Measurements from ENCODE around the gene TLE5.

The TLE5 gene

GRCh38 chr19:3082331-3082730 lies 20.0 kb upstream of the TLE5 start:
- H3K36me3 Mint-ChIP-seq: no peaks in the 10 kb centered on the region
- no peak for ATAC-seq (replicated peaks)
- H3K4me3 Mint-ChIP-seq: no peak overlapping the region
- H3K4me1 Mint-ChIP-seq: no peaks in the 10 kb centered on the region
- DNase-seq: no peak
- no peaks in the 10 kb centered on the region for H3K9me3 Mint-ChIP-seq
- H3K27ac Mint-ChIP-seq: no peak overlapping the region
- no peaks in the 10 kb centered on the region for H3K27me3 Mint-ChIP-seq

DNA sequence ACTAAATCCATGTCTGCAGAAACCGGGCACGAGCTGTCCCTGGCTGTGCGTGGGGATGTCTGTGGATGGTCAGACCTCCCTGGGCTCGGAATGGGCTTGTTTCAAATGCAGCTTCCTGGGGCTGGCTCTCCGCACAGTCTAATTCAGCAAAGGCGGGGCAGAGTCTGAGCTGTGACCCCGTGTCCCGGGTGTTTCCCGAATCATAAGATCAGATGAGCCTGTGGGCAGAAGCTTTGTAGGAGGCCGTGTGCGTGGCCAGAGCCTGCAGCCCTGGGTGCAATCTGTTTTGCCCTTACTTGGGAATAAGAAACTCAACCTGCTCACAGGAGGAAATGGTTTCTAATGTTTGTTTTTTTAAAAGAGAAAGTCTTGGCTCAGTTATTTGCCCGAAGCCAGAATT lies 18.0 kb upstream of the TLE5 start:
- H3K9me3 Mint-ChIP-seq: no peaks in the 10 kb centered on the region
- H3K36me3 Mint-ChIP-seq: no peaks in the 10 kb centered on the region
- no peak overlapping the region for H3K27ac Mint-ChIP-seq
- DNase-seq: no peak
- H3K27me3 Mint-ChIP-seq: no peaks in the 10 kb centered on the region
- no peak for ATAC-seq (replicated peaks)
- H3K4me1 Mint-ChIP-seq: peaks cover 8 to 13% of the 10 kb centered on the region in 2 donors
- H3K4me3 Mint-ChIP-seq: no peak overlapping the region

GRCh38 chr19:3079578-3079977 lies 17.3 kb upstream of the TLE5 start:
- Mint-ChIP-seq H3K9me3 (no peaks in the 10 kb centered on the region), H3K27ac (no peak overlapping the region), H3K4me3 (no peak overlapping the region), H3K36me3 (no peaks in the 10 kb centered on the region), H3K27me3 (no peaks in the 10 kb centered on the region), H3K4me1 (peaks cover 8 to 15% of the 10 kb centered on the region in 2 donors)
- DNase-seq (no peak), ATAC-seq (replicated peaks) (no peak)

GRCh38 chr19:3075605-3076431 lies 13.5 kb upstream of the TLE5 start:
- H3K27me3 Mint-ChIP-seq: no peaks in the 10 kb centered on the region
- peak overlapping the region; percentile 79 for H3K27ac Mint-ChIP-seq
- peaks cover 8 to 15% of the 10 kb centered on the region in 2 donors for H3K4me1 Mint-ChIP-seq
- no peaks in the 10 kb centered on the region for H3K36me3 Mint-ChIP-seq
- peak; percentile 45 for DNase-seq
- ATAC-seq (replicated peaks): peak; percentile 84 to 87
- peak overlapping the region; percentile 31 to 46 for H3K4me3 Mint-ChIP-seq
- no peaks in the 10 kb centered on the region for H3K9me3 Mint-ChIP-seq

DNA sequence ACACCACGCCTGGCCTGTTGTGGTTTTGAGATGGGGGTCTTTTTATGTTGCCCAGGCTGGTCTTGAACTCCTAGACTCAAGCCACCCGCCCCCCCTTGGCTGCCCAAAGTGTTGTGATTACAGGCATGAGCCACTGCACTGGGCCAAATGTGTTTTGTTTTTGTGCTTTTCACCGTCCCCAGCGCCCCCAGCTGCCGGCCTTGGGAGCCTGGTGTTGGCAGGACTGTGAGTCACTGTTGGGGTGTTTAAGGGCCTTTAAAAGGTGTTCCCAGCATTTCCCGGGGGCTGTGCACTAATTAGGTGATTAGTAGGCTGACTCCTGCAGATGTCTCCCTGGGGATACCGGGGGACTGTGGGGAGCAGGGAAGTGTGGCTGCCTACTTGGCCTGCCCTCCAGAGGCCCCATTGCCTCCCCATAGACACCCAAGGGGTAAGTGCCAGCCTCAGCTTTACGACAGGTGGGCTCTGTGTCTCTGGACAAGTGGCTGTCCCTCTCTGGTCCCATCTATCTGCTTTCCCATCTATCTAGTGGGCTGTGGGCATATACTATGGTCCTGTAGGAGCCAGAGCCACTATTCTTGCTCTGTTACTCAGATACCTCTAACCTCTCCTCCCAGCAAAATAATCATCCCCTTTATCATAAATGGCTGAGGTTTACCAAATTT lies 11.8 kb upstream of the TLE5 start:
- Mint-ChIP-seq H3K27ac (no peak overlapping the region), H3K4me3 (no peak overlapping the region), H3K9me3 (no peaks in the 10 kb centered on the region), H3K27me3 (no peaks in the 10 kb centered on the region), H3K4me1 (peaks cover 8 to 19% of the 10 kb centered on the region in 2 donors), H3K36me3 (no peaks in the 10 kb centered on the region)
- no peak for DNase-seq
- no peak for ATAC-seq (replicated peaks)

DNA sequence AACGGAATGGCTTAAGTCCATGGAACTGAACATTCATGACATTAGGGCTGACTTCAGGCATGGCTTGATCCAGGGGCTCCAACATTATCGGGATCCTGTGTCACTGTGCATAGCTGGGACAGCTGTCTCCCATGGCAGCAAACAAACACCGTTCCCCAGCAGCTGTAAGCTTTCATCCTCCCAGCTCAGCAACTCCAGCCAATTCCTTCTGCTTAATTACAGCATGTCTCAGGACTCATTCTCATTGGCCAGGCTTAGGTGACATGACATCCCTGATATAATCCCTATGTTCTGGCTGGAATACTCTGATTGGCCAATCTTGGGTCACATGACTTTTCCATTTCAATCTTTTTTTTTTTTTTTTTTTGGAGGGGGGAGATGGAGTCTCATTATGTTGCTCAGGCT lies 10.9 kb upstream of the TLE5 start:
- Mint-ChIP-seq H3K4me1 (peaks cover 8 to 23% of the 10 kb centered on the region in 2 donors), H3K4me3 (no peak overlapping the region), H3K27ac (no peak overlapping the region), H3K9me3 (no peaks in the 10 kb centered on the region), H3K36me3 (no peaks in the 10 kb centered on the region), H3K27me3 (no peaks in the 10 kb centered on the region)
- ATAC-seq (replicated peaks): no peak
- no peak for DNase-seq

DNA sequence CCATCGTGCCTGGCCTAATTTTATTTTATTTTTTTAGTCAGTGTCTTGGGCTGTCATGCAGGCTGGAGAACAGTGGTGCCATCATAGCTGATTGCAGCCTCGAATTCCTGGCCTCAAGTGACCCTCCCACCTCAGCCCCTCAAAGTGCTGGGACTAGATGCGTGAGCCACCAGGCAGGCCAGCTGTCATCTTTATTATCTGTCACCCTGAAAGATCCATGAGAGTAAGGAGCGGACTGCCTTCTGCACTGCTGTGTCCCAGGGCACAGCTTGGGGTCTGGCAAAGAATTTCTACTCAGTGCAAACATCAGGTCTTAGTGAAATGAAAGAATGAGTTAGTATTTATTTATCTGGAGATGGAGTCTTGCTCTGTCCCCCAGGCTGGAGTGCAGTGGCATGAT lies 9.5 kb upstream of the TLE5 start:
- DNase-seq (no peak), ATAC-seq (replicated peaks) (no peak)
- peaks cover 15 to 36% of the 10 kb centered on the region in 2 donors for H3K4me1 Mint-ChIP-seq
- H3K27me3 Mint-ChIP-seq: no peaks in the 10 kb centered on the region
- H3K36me3 Mint-ChIP-seq: no peaks in the 10 kb centered on the region
- H3K27ac Mint-ChIP-seq: no peak overlapping the region
- H3K9me3 Mint-ChIP-seq: no peaks in the 10 kb centered on the region
- no peak overlapping the region for H3K4me3 Mint-ChIP-seq

- H3K27me3 Mint-ChIP-seq: no peaks in the 10 kb centered on the region
- peak overlapping the region; percentile 44 for H3K27ac Mint-ChIP-seq
- ATAC-seq (replicated peaks) (no peak), DNase-seq (no peak)
- H3K9me3 Mint-ChIP-seq: no peaks in the 10 kb centered on the region
- peaks cover 22 to 58% of the 10 kb centered on the region in 2 donors for H3K4me1 Mint-ChIP-seq
- H3K4me3 Mint-ChIP-seq: no peak overlapping the region
- H3K36me3 Mint-ChIP-seq: no peaks in the 10 kb centered on the region
These were observed 5.8 kb upstream of the TLE5 start for GRCh38 chr19:3068071-3068470.

DNA sequence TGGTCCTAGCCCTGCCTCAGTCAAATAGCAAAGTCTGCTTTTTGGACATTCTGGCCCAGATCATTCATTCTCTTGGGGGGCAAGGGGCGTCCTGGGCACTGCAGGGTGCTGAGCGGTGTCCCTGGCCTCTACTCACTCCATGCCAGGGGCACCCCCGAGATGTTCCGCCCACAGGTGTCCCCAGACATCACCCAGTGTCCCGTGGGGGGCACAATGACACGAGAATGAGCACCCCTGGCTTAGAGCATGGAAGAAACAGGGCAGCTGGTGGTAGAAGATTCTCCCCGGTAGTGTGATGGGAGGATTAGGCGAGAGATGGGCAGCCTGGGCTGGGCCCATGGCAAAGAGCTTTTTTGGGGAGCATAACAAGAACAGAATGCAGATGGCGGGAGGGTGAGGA lies 5.3 kb upstream of the TLE5 start:
- Mint-ChIP-seq H3K9me3 (no peaks in the 10 kb centered on the region), H3K36me3 (no peaks in the 10 kb centered on the region), H3K27me3 (no peaks in the 10 kb centered on the region), H3K27ac (peak overlapping the region; percentile 66), H3K4me1 (peaks cover 25 to 63% of the 10 kb centered on the region in 2 donors), H3K4me3 (no peak overlapping the region)
- DNase-seq: no peak
- no peak for ATAC-seq (replicated peaks)

DNA sequence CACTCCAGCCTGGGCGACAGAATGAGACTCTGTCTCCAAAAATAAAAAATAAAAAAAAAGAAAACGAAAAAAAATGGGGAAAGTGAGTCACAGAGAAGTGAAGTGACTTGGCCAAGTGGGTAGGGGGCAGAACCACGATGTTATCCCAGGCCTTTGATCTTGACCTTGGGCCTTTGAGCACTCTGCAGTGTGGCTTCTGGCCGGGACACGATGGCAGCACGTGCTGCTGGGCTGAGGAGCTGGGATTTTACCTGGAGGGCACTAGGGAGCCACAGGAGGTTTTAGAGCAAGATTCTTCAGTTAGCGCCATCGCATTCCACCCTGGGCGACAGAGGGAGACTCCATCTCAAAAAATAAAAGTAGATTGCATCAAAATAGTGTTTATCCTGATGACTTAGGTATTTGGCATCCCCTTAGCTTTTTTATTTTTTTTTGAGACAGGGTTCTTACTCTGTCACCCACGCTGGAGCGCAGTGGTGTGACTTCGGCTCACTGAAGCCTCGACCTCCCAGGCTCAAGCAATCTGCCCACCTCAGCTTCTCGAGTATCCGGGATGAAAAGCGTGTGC lies 4.3 kb upstream of the TLE5 start:
- ATAC-seq (replicated peaks) (no peak), DNase-seq (no peak)
- Mint-ChIP-seq H3K9me3 (no peaks in the 10 kb centered on the region), H3K4me1 (peaks cover 25 to 63% of the 10 kb centered on the region in 2 donors), H3K4me3 (no peak overlapping the region), H3K27ac (peak overlapping the region; percentile 93), H3K27me3 (no peaks in the 10 kb centered on the region), H3K36me3 (no peaks in the 10 kb centered on the region)

DNA sequence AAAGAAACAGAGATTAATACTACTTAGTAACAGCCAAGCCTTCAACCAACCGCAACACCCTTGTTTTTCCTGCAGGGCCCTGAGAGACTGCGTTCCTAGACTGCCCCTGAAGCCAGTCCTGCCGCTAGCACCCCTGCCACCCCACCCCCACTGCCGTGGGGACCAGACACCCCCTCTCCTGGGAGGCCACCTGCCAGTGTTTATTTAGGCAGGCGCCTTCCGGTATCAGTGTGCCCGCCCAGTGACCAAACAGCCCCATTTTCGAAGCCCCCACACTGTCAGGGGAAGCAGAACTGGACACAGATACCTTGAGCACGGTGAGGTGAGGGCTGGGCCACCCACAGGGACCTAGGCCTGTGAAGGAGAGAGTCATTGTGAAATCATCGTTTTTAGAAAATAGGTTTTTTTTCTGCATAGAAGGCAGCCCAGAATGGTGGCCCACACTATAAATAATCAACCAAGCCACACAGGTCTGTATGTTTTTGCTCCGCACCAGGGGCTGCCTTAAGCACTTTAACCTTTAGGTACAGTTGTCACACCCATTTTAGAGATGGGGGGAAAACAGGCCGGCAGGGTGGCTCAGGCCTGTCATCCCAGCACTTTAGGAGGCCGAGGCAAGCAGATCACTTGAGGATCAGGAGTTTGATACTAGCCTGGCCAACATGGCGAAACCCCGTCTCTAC lies 3.5 kb upstream of the TLE5 start:
- peaks cover 25 to 66% of the 10 kb centered on the region in 2 donors for H3K4me1 Mint-ChIP-seq
- peaks cover 0 to under 1% of the 10 kb centered on the region in 2 donors for H3K36me3 Mint-ChIP-seq
- DNase-seq (peak; percentile 76), ATAC-seq (replicated peaks) (peak; percentile 76)
- H3K9me3 Mint-ChIP-seq: no peaks in the 10 kb centered on the region
- peak overlapping the region; percentile 93 for H3K27ac Mint-ChIP-seq
- peak overlapping the region; percentile 51 to 67 for H3K4me3 Mint-ChIP-seq
- H3K27me3 Mint-ChIP-seq: no peaks in the 10 kb centered on the region

DNA sequence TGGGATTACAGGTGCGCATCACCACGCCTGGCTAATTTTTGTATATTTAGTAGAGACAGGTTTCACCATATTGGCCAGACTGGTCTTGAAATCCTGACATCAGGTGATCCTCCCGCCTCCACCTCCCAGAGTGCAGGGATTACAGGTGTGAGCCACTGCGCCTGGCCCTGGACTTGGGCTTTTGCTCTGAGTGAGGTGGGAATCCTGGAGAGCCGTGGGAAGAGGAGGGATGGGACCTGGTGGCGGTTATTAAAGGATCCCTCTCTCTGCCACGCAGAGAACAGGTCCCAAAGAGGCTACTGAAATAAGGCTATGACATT lies 1.7 kb upstream of the TLE5 start:
- H3K36me3 Mint-ChIP-seq: peaks cover 5 to 7% of the 10 kb centered on the region in 2 donors
- no peaks in the 10 kb centered on the region for H3K9me3 Mint-ChIP-seq
- no peak overlapping the region for H3K27ac Mint-ChIP-seq
- no peak for DNase-seq
- ATAC-seq (replicated peaks): no peak
- no peaks in the 10 kb centered on the region for H3K27me3 Mint-ChIP-seq
- H3K4me3 Mint-ChIP-seq: no peak overlapping the region
- H3K4me1 Mint-ChIP-seq: peaks cover 31 to 76% of the 10 kb centered on the region in 2 donors

DNA sequence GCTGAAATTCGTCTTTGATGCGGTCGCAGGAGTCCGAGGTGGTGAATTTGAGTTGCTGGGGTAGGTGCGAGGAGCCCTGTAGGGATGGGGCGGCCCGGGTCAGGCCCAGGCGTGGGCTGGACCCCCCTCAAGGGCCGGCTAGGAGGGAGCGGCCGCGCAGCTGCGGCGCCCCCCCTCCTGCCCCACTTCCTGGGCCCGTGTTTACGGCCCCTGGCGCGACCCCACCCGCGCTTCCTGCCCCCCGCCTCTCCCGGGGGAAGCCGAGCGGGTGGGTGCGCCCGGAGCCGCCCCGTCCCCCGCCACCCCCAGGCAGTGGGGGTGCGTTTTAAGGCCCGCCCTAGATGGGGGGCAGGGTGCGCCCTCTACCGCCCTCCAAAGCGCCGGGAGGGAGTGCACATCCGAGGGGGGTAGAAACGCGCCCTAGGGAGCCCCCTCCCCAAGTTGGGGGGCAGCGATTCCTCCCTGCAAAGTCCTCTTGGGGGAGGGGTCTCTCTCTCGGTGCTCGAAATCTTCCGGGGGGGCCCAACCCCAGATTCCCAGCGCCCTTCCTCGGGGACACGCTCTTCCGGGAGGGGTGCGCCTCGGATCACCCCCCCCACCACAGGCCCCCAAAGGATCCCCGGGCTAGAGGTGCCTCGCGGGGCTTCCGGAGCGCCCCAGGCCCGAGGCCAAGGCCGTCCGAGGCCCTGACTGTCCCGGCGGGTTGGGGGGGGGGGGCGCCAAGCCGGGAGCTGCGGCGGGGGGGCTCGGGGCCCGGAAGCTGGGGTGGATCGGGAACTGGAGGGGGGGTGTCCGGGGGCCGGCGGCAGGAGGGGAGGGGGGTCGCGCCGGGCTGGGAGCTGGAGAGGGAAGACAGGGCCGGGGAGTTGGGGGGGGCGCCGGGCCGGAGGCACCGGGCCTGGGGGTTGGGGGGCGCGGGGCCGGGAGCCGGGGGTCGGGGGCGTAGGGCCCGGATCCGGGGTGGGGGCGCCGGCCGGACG lies 823 bp downstream of the TLE5 start:
- DNase-seq: peak; percentile 36
- H3K4me1 Mint-ChIP-seq: peaks cover 29 to 80% of the 10 kb centered on the region in 2 donors
- H3K36me3 Mint-ChIP-seq: peaks cover 20 to 27% of the 10 kb centered on the region in 2 donors
- peak overlapping the region; percentile 85 for H3K4me3 Mint-ChIP-seq
- H3K27me3 Mint-ChIP-seq: no peaks in the 10 kb centered on the region
- no peaks in the 10 kb centered on the region for H3K9me3 Mint-ChIP-seq
- peak; percentile 33 to 47 for ATAC-seq (replicated peaks)
- H3K27ac Mint-ChIP-seq: peak overlapping the region; percentile 88

- no peaks in the 10 kb centered on the region for H3K9me3 Mint-ChIP-seq
- no peak for DNase-seq
- peak overlapping the region; percentile 85 for H3K4me3 Mint-ChIP-seq
- no peak for ATAC-seq (replicated peaks)
- peaks cover 21 to 31% of the 10 kb centered on the region in 2 donors for H3K36me3 Mint-ChIP-seq
- H3K27ac Mint-ChIP-seq: peak overlapping the region; percentile 90
- peaks cover 26 to 80% of the 10 kb centered on the region in 2 donors for H3K4me1 Mint-ChIP-seq
- no peaks in the 10 kb centered on the region for H3K27me3 Mint-ChIP-seq
These were observed 1.5 kb downstream of the TLE5 start for GRCh38 chr19:3060857-3061181.

Measured in stimulated activated naive B cell treated with anti-CD40 and anti-IgM and Interleukin-4, amounts not matched to agents 10 μg/mL and 1 μg/mL and 100 μg/mL, for 72 hours (primary cell).